HL-60 (cell line): ENCODE data around the gene RGS6.

Experiments
- DNase-seq, 2 experiments: peaks; one replicate each; pipeline ENCODE4 v3.0.0-alpha.2; 2010 to 2020; ENCODE audit warnings: low read depth in 1 of 2, low spot score in 1 of 2
- H3K27ac ChIP-seq: fragments of 250-450 bp; sonication (Bioruptor Pico); replicated peaks from 2 replicates; pipeline ENCODE4 v1.5.1; 2020; ENCODE audit warnings: mild to moderate bottlenecking, moderate library complexity
- H3K27me3 ChIP-seq: fragments of 250-450 bp; sonication (Bioruptor Pico); 2 replicates; pipeline ENCODE4 v1.5.1; 2021; ENCODE audit warnings: mild to moderate bottlenecking, moderate library complexity; ENCODE audit not compliant: insufficient read depth, poor library complexity, severe bottlenecking
- H3K4me3 ChIP-seq: replicated peaks from 2 replicates; pipeline ENCODE4 v1.5.1; 2011; ENCODE audit warnings: mild to moderate bottlenecking, control low read depth, low read length; ENCODE audit not compliant: insufficient read depth
- CTCF ChIP-seq: IDR thresholded peaks from one replicate; pipeline ENCODE4 v1.5.1; 2011; ENCODE audit warnings: low read length, control low read depth, inconsistent platforms; ENCODE audit not compliant: insufficient read depth
- GABPA ChIP-seq: IDR thresholded peaks from 2 replicates; pipeline ENCODE4 v1.6.1; 2012; ENCODE audit warnings: low read depth
- POLR2AphosphoS5 ChIP-seq: IDR thresholded peaks from 2 replicates; pipeline ENCODE4 v1.6.1; 2012; ENCODE audit warnings: low read depth
- REST ChIP-seq: IDR thresholded peaks from 2 replicates; pipeline ENCODE4 v1.6.1; 2012; ENCODE audit warnings: low read depth; ENCODE audit not compliant: insufficient replicate concordance
- SPI1 ChIP-seq: IDR thresholded peaks from 2 replicates; pipeline ENCODE4 v1.6.1; 2012; ENCODE audit warnings: low read depth, mild to moderate bottlenecking, borderline replicate concordance

The RGS6 gene

GRCh38 chr14:72045271-72045670 lies 113.0 kb downstream of the RGS6 start:
- TF ChIP-seq GABPA = no peak
- TF ChIP-seq CTCF = no peak
- no peak for TF ChIP-seq SPI1
- no peak for TF ChIP-seq POLR2AphosphoS5
- no peak for TF ChIP-seq REST
- no peak for DNase-seq
- H3K27ac ChIP-seq = no peak overlapping the region
- no peaks in the 10 kb centered on the region for H3K27me3 ChIP-seq
- H3K4me3 ChIP-seq = no peak overlapping the region

- H3K27ac ChIP-seq = no peak overlapping the region
- no peak for DNase-seq
- no peak overlapping the region for H3K4me3 ChIP-seq
- TF ChIP-seq SPI1 (no peak), CTCF (no peak), GABPA (no peak), REST (no peak), POLR2AphosphoS5 (no peak)
- no peaks in the 10 kb centered on the region for H3K27me3 ChIP-seq
Measured at GRCh38 chr14:72045885-72046284, 113.7 kb downstream of the RGS6 start.

GRCh38 chr14:72049462-72049861 lies 117.2 kb downstream of the RGS6 start:
- TF ChIP-seq REST = no peak
- TF ChIP-seq GABPA = no peak
- no peak for TF ChIP-seq CTCF
- TF ChIP-seq SPI1 = no peak
- TF ChIP-seq POLR2AphosphoS5 = no peak

More at GRCh38 chr14:72049462-72049861, 117.2 kb downstream of the RGS6 start:
- no peak overlapping the region for H3K27ac ChIP-seq
- no peaks in the 10 kb centered on the region for H3K27me3 ChIP-seq
- no peak overlapping the region for H3K4me3 ChIP-seq
- DNase-seq = no peak
